ENCODE results near the gene DUT.

DNA sequence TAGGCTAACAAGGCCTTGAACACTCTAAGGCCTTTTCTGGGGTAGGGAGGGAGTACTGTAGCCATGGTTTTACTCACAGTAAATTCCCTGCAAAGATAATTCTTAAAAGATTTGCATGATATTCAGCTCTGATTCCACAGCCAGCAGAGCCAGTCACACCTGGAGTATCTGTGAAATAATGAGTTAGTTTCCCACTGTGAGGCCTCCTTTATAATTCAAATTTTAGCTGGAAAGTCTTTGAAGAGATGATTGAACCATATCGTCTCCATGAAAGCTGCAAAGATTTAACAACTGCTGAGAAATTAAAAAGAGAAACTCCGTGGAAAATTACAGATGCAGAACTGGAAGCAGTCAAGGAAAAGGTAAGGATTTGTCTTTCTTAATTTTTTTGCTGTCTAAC lies 32.3 kb upstream of the DUT start:
- TF ChIP-seq ZNF331 (CRISPR knock-in tag; IDR thresholded peaks at IDR 0.05; ENCODE audit: low read depth), result no peak
- TF ChIP-seq, protein P1, sequence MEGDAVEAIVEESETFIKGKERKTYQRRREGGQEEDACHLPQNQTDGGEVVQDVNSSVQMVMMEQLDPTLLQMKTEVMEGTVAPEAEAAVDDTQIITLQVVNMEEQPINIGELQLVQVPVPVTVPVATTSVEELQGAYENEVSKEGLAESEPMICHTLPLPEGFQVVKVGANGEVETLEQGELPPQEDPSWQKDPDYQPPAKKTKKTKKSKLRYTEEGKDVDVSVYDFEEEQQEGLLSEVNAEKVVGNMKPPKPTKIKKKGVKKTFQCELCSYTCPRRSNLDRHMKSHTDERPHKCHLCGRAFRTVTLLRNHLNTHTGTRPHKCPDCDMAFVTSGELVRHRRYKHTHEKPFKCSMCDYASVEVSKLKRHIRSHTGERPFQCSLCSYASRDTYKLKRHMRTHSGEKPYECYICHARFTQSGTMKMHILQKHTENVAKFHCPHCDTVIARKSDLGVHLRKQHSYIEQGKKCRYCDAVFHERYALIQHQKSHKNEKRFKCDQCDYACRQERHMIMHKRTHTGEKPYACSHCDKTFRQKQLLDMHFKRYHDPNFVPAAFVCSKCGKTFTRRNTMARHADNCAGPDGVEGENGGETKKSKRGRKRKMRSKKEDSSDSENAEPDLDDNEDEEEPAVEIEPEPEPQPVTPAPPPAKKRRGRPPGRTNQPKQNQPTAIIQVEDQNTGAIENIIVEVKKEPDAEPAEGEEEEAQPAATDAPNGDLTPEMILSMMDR (conservative IDR thresholded peaks at IDR 0.05; ENCODE audit: low read depth in 2 of 2), result no peak
